AG10803 (cell line): ENCODE measurements around the gene SLC4A8.
A peak's percentile ranks its signal among the peaks of the same experiment; 100 is the strongest.

Source experiments
- DNase-seq: peaks from one replicate; pipeline ENCODE4 v3.0.0; 2010; ENCODE audit warnings: low read depth
- H3K4me3 ChIP-seq: 2 replicates; pipeline ENCODE4 v1.5.1; 2011; ENCODE audit warnings: mild to moderate bottlenecking, low read length, control low read depth
- TF ChIP-seq, protein P1 (sequence below): conservative IDR thresholded peaks from 2 replicates; pipeline ENCODE4 v1.5.1; 2011; ENCODE audit warnings: mild to moderate bottlenecking, low read length, control low read depth, inconsistent platforms

The SLC4A8 gene

DNA sequence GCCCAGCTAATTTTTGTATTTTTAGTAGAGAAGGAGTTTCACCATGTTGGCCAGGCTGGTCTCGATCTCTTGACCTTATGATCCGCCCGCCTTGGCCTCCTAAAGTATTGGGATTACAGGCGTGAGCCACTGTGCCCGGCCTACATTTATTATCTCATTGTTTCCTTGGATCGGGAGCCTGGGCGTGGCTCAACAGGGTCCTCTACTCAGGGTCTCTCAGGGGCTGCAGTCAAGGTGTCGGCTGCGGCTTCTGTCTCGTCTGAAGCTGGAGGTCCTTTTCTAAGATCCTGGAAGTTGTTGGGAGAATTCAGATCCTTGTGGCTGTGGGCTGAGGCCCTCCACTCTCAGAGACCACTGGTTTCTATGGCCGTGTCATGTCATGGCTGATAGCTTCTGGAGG is 100.9 kb downstream of the SLC4A8 start:
- DNase-seq, result no peak
- TF ChIP-seq, protein P1, sequence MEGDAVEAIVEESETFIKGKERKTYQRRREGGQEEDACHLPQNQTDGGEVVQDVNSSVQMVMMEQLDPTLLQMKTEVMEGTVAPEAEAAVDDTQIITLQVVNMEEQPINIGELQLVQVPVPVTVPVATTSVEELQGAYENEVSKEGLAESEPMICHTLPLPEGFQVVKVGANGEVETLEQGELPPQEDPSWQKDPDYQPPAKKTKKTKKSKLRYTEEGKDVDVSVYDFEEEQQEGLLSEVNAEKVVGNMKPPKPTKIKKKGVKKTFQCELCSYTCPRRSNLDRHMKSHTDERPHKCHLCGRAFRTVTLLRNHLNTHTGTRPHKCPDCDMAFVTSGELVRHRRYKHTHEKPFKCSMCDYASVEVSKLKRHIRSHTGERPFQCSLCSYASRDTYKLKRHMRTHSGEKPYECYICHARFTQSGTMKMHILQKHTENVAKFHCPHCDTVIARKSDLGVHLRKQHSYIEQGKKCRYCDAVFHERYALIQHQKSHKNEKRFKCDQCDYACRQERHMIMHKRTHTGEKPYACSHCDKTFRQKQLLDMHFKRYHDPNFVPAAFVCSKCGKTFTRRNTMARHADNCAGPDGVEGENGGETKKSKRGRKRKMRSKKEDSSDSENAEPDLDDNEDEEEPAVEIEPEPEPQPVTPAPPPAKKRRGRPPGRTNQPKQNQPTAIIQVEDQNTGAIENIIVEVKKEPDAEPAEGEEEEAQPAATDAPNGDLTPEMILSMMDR, result no peak
- no peak overlapping the region for H3K4me3 ChIP-seq

- DNase-seq, result no peak
- TF ChIP-seq, protein P1, result no peak
- no peak overlapping the region for H3K4me3 ChIP-seq
These were observed 103.3 kb downstream of the SLC4A8 start for GRCh38 chr12:51527966-51528365.

DNA sequence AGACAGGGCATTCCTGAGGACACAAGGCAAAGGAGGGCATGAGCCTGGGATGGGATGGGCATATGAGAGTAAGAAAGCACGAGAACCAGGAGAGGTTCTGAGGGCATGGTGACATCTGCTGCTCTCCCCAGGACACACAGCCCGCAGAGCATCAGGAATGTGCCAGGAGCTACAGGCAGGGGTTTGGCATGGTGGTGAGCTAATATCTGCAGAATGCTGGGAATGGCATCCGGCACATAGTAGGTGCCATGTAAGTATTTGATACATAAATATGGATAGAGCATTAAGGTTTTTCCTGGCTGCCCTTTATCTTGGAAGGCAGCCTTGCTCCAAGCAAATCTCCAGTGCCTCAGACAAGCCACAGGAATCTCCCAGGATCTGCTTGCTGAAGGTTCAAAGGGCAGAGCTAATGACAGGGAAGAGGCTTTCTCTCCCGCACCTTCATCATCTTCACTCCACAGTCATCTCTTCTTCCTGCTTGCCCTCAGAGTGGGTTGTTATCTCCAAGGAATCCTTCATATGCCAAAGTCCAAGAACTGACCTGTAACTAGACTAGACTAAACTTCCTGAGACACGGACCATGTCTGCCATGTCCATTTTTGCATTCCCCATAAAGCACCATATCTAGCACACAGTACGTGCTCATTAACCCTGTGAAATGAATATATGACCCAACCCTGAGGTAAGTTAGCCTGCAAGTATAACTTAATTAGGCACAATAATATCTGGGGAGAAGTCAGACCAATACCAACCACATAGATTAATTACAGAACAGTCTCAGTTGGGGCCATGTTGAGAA is 104.4 kb downstream of the SLC4A8 start:
- H3K4me3 ChIP-seq, result no peak overlapping the region
- DNase-seq, result peak; percentile 42
- TF ChIP-seq, protein P1, result no peak

DNA sequence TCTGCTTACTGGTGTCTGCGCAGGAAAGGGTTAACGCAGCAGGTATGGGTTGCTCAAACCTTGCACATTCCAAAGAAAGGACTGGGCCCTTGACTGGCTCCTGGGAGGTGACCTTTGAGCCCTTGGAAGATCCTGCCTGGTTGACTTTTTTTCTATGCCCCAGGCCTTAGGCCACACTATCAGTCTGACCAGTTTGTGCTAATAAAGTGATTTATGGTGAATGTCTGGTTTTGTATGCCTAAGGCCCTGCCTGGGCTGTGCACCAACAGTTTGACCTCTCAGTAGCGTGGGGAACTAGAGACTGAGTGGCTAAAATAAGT is 105.0 kb downstream of the SLC4A8 start:
- DNase-seq, result no peak
- no peak overlapping the region for H3K4me3 ChIP-seq
- TF ChIP-seq, protein P1, result no peak

DNA sequence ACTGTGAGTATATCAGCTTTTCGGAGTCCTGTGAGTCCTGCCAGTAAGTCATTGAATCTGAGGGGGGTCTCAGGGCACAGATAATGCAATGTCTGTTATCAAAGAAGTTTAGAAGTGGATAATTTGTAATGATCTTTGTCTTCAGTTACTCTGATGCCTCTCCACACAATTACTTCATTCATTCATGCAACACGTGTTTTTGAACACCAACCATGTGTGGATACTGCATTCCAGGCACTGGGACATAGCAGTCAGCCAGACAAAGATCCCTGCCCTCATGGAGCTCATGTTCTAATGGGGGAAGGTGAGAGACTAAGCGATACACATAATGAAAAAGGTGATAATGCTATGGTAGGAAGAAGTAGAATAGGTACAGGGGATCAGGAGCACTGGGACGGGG is 105.6 kb downstream of the SLC4A8 start:
- DNase-seq, result no peak
- TF ChIP-seq, protein P1, result no peak
- H3K4me3 ChIP-seq, result no peak overlapping the region

- no peak for DNase-seq
- H3K4me3 ChIP-seq, result no peak overlapping the region
- TF ChIP-seq, protein P1, result no peak
These were observed 106.8 kb downstream of the SLC4A8 start for GRCh38 chr12:51531284-51531977.

DNA sequence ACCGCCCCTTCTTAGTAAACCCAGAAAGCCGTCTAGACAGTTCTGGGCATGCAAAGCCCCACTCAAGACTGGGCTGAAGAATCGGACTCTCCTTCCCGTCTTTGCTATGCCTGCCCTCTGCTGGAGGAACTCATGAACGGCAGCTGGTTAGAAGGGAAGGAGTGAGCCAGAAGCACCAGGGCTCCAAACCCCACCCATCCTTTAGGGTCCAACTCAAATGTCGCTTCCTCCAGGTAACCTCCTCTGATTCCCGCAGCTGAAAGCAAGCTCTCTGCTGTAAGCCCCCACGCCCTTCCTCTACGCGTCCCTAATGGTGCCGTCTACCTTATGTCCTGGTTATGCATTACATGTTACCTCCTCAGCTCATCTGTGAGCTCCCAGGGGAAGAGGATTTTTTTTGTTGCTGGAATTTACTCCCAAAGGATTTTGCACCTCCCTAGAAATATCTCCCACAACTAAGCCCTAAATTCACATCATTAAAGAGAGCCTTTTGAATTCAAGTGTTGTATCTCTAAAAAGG is 107.4 kb downstream of the SLC4A8 start:
- no peak overlapping the region for H3K4me3 ChIP-seq
- TF ChIP-seq, protein P1, result peak; percentile 97
- DNase-seq, result peak; percentile 72
